ENCODE results near the gene FADS2. TPM values are rescaled to one million over a fixed set of nuclear protein-coding genes. Genes with fewer than 3 reads are reported as not detected.
A peak's percentile ranks its signal among the peaks of the same experiment; 100 is the strongest.

Gene FADS2
- total and polyA plus RNA-seq, 2 of the 13 experiments (the other 11 are each of a cell fraction or from before 2014, with no cell fraction given) = 90.1 to 124 TPM

DNA sequence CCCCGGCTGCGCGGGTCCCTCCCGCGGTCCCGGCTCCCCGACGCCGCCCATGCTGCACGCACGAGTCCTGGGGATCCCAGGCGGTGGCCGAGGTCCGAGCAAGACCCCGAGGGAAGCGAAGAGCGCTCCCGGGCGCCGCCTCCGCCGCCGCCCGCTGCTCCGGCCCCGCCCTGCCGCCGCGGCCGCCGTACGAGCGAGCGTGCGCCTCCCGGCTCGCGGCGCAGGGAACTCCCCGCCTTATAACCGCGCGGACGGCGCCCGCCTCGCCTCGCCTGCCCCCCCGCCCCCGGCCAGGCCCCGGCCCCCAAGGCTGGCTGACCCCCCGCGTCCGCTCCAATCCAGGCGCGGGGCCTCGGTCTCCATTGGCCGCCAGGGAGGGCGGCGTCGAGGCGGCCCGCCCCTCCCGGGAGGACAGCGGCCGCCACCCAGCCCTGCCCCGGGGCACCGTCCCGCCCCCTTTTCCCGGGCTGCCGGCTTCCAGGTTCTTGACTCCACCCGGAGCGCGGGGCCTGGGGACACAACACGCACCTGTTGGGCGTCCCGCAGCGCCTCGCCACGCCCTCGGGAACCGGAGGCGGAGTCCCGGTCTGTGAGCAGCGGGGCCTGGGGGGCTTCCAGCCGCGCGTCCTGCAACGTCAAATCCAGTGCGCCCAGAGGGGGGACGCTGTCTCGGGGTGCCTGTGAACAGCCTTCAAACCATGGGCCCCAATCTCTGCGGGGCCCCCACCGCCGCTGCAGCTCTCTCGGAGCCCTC, 63.4 kb downstream of the FADS2 start, which contains the start of gene FADS3 (continued):
- TF ChIP-seq, protein P1, sequence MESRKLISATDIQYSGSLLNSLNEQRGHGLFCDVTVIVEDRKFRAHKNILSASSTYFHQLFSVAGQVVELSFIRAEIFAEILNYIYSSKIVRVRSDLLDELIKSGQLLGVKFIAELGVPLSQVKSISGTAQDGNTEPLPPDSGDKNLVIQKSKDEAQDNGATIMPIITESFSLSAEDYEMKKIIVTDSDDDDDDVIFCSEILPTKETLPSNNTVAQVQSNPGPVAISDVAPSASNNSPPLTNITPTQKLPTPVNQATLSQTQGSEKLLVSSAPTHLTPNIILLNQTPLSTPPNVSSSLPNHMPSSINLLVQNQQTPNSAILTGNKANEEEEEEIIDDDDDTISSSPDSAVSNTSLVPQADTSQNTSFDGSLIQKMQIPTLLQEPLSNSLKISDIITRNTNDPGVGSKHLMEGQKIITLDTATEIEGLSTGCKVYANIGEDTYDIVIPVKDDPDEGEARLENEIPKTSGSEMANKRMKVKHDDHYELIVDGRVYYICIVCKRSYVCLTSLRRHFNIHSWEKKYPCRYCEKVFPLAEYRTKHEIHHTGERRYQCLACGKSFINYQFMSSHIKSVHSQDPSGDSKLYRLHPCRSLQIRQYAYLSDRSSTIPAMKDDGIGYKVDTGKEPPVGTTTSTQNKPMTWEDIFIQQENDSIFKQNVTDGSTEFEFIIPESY (CRISPR knock-in tag; IDR thresholded peaks at IDR 0.05) = no peak
- peak; percentile 2; the same call in 1 of the 3 replicates for TF ChIP-seq MXI1 (IDR thresholded peaks at IDR 0.05; ENCODE audit: borderline replicate concordance, low read depth, low read length)
- no peak for TF ChIP-seq XRCC5 (optimal IDR thresholded peaks at IDR 0.05; ENCODE audit: low read length)
- TF ChIP-seq ZFY (CRISPR knock-in tag; IDR thresholded peaks at IDR 0.05) = peak; percentile 23; the same call in 1 of the 2 replicates
- TF ChIP-seq HOXA3 (CRISPR knock-in tag; IDR thresholded peaks at IDR 0.05) = no peak; the same call in 1 of the 2 replicates
- TF ChIP-seq CCAR2 (optimal IDR thresholded peaks at IDR 0.05; ENCODE audit: low read depth, low read length) = no peak
- TF ChIP-seq, protein P2, sequence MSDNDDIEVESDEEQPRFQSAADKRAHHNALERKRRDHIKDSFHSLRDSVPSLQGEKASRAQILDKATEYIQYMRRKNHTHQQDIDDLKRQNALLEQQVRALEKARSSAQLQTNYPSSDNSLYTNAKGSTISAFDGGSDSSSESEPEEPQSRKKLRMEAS (IDR thresholded peaks at IDR 0.05) = peak; percentile 55; the same call in 1 of the 2 replicates
- TF ChIP-seq KLF13 (CRISPR knock-in tag; IDR thresholded peaks at IDR 0.05) = no peak
- 0 out of 2 replicates have a peak, but pooled peaks have one; percentile 46 for TF ChIP-seq SPEN (CRISPR knock-in tag; IDR thresholded peaks at IDR 0.05; ENCODE audit: low read depth)
- TF ChIP-seq SMAD9 (CRISPR knock-in tag; IDR thresholded peaks at IDR 0.05) = 0 out of 2 replicates have a peak, but pooled peaks have one; percentile 35
- TF ChIP-seq ZBTB7B (CRISPR knock-in tag; IDR thresholded peaks at IDR 0.05) = 0 out of 2 replicates have a peak, but pooled peaks have one; percentile 38
- TF ChIP-seq ZNF251 (CRISPR knock-in tag; IDR thresholded peaks at IDR 0.05) = no peak
- peak; percentile 26; the same call in 1 of the 2 replicates for TF ChIP-seq RXRA (CRISPR knock-in tag; IDR thresholded peaks at IDR 0.05)
- TF ChIP-seq KDM5A (IDR thresholded peaks at IDR 0.05; ENCODE audit: borderline replicate concordance, low read length) = no peak
- no peak for TF ChIP-seq NFIC (IDR thresholded peaks at IDR 0.05; ENCODE audit: low read length)
- no peak for TF ChIP-seq IKZF1 (IDR thresholded peaks at IDR 0.05)
- no peak for TF ChIP-seq SUZ12 (IDR thresholded peaks at IDR 0.05; ENCODE audit: low read depth, low read length)
- no peak for TF ChIP-seq NFE2L2 (IDR thresholded peaks at IDR 0.05; ENCODE audit: low read length)
- TF ChIP-seq ZNF10 (CRISPR knock-in tag; IDR thresholded peaks at IDR 0.05; ENCODE audit: borderline replicate concordance, low read depth) = no peak
- TF ChIP-seq, protein P3, sequence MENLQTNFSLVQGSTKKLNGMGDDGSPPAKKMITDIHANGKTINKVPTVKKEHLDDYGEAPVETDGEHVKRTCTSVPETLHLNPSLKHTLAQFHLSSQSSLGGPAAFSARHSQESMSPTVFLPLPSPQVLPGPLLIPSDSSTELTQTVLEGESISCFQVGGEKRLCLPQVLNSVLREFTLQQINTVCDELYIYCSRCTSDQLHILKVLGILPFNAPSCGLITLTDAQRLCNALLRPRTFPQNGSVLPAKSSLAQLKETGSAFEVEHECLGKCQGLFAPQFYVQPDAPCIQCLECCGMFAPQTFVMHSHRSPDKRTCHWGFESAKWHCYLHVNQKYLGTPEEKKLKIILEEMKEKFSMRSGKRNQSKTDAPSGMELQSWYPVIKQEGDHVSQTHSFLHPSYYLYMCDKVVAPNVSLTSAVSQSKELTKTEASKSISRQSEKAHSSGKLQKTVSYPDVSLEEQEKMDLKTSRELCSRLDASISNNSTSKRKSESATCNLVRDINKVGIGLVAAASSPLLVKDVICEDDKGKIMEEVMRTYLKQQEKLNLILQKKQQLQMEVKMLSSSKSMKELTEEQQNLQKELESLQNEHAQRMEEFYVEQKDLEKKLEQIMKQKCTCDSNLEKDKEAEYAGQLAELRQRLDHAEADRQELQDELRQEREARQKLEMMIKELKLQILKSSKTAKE (CRISPR knock-in tag; IDR thresholded peaks at IDR 0.05; ENCODE audit: borderline replicate concordance) = no peak
- no peak for TF ChIP-seq CAMTA2 (CRISPR knock-in tag; IDR thresholded peaks at IDR 0.05; ENCODE audit: borderline replicate concordance)
- TF ChIP-seq SIN3A (IDR thresholded peaks at IDR 0.05; ENCODE audit: borderline replicate concordance, low read depth, low read length) = 0 out of 2 replicates have a peak, but pooled peaks have one; percentile 38
- TF ChIP-seq ZNF367 (CRISPR knock-in tag; IDR thresholded peaks at IDR 0.05; ENCODE audit: borderline replicate concordance) = no peak
- no peak for TF ChIP-seq ZNF569 (CRISPR knock-in tag; IDR thresholded peaks at IDR 0.05; ENCODE audit: borderline replicate concordance)
- TF ChIP-seq ZIK1 (CRISPR knock-in tag; IDR thresholded peaks at IDR 0.05; ENCODE audit: borderline replicate concordance, low read depth) = no peak
- no peak; the same call in 1 of the 2 replicates for TF ChIP-seq ZNF768 (CRISPR knock-in tag; IDR thresholded peaks at IDR 0.05)
- TF ChIP-seq ZSCAN20 (CRISPR knock-in tag; IDR thresholded peaks at IDR 0.05; ENCODE audit: borderline replicate concordance) = no peak
- no peak for TF ChIP-seq CENPX (CRISPR knock-in tag; IDR thresholded peaks at IDR 0.05)

Data from HepG2 (cell line).